ENCODE measurements around the gene PARG.

PARG gene

DNA sequence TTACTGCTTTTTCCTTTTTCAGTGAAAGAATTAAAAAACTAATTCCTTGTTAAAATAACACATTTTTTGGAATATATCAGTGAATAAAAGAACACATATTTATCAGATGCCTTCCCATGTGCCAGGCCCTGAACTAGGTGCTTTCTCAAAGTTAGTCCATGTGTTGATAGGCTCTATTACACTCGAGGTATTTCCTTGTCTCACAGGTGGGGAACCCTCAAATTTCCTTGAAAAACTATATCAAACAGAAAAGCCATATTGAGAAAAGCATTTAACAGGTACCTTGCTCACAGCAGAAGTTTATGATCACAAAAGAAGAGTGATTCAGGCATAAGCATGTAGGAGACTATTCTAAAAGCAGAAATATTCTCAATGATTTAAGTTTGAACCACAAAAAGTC is 104.1 kb downstream of the PARG start:
- TF ChIP-seq, protein P1, sequence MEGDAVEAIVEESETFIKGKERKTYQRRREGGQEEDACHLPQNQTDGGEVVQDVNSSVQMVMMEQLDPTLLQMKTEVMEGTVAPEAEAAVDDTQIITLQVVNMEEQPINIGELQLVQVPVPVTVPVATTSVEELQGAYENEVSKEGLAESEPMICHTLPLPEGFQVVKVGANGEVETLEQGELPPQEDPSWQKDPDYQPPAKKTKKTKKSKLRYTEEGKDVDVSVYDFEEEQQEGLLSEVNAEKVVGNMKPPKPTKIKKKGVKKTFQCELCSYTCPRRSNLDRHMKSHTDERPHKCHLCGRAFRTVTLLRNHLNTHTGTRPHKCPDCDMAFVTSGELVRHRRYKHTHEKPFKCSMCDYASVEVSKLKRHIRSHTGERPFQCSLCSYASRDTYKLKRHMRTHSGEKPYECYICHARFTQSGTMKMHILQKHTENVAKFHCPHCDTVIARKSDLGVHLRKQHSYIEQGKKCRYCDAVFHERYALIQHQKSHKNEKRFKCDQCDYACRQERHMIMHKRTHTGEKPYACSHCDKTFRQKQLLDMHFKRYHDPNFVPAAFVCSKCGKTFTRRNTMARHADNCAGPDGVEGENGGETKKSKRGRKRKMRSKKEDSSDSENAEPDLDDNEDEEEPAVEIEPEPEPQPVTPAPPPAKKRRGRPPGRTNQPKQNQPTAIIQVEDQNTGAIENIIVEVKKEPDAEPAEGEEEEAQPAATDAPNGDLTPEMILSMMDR (IDR thresholded peaks at IDR 0.05; ENCODE audit: insufficient read depth, low read length), result no peak
- TF ChIP-seq SPI1 (IDR thresholded peaks at IDR 0.05; ENCODE audit: borderline replicate concordance, low read depth) (no peak), POLR2AphosphoS5 (IDR thresholded peaks at IDR 0.05; ENCODE audit: low read depth) (no peak)
- no peak for DNase-seq (ENCODE audit: low read depth in 1 of 2, low spot score in 1 of 2)
- H3K27ac ChIP-seq (replicated peaks), result no peak overlapping the region

GRCh38 chr10:49837051-49837478 is 104.8 kb downstream of the PARG start:
- Histone ChIP-seq H3K27me3 (ENCODE audit: insufficient read depth, poor library complexity, severe bottlenecking) (no peaks in the 10 kb centered on the region), H3K27ac (replicated peaks) (no peak overlapping the region), H3K4me3 (replicated peaks; ENCODE audit: insufficient read depth, low read length) (no peak overlapping the region)
- no peak for DNase-seq (ENCODE audit: low read depth in 1 of 2, low spot score in 1 of 2)
- TF ChIP-seq SPI1 (IDR thresholded peaks at IDR 0.05; ENCODE audit: borderline replicate concordance, low read depth) (no peak), POLR2AphosphoS5 (IDR thresholded peaks at IDR 0.05; ENCODE audit: low read depth) (no peak), REST (IDR thresholded peaks at IDR 0.05; ENCODE audit: insufficient replicate concordance, low read depth) (no peak), GABPA (IDR thresholded peaks at IDR 0.05; ENCODE audit: low read depth) (no peak)
- TF ChIP-seq, protein P1 (IDR thresholded peaks at IDR 0.05; ENCODE audit: insufficient read depth, low read length), result no peak

More for the DNA sequence above, 104.1 kb downstream of the PARG start:
- no peak overlapping the region for H3K4me3 ChIP-seq (replicated peaks; ENCODE audit: insufficient read depth, low read length)
- H3K27me3 ChIP-seq (ENCODE audit: insufficient read depth, poor library complexity, severe bottlenecking), result no peaks in the 10 kb centered on the region

- Histone ChIP-seq H3K4me3 (replicated peaks; ENCODE audit: insufficient read depth, low read length) (no peak overlapping the region), H3K27ac (replicated peaks) (no peak overlapping the region), H3K27me3 (ENCODE audit: insufficient read depth, poor library complexity, severe bottlenecking) (no peaks in the 10 kb centered on the region)
- TF ChIP-seq REST (IDR thresholded peaks at IDR 0.05; ENCODE audit: insufficient replicate concordance, low read depth) (no peak), GABPA (IDR thresholded peaks at IDR 0.05; ENCODE audit: low read depth) (no peak), POLR2AphosphoS5 (IDR thresholded peaks at IDR 0.05; ENCODE audit: low read depth) (no peak), SPI1 (IDR thresholded peaks at IDR 0.05; ENCODE audit: borderline replicate concordance, low read depth) (no peak)
- TF ChIP-seq, protein P1 (IDR thresholded peaks at IDR 0.05; ENCODE audit: insufficient read depth, low read length), result no peak
- no peak for DNase-seq (ENCODE audit: low read depth in 1 of 2, low spot score in 1 of 2)
These were observed 106.9 kb downstream of the PARG start for GRCh38 chr10:49834976-49835375.

DNA sequence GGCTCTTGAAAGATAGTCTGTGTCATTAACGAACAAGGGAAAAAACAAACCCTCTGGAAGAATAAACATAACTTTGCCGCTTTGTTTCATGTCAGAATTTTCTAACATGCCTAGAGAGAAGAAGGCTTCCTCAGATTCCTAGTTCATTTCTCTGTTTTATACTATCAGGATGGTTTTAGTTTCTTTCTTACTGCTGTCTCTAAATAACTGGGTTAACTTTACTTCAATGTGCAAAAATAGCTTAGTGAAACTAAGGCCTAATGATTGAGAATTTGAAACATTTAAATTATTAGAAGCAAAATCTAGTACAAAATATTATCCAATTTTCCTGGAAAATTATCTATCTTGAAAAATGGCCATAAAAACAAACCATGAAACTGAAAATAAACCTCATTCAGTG is 107.6 kb downstream of the PARG start:
- H3K27ac ChIP-seq (replicated peaks), result no peak overlapping the region
- H3K27me3 ChIP-seq (ENCODE audit: insufficient read depth, poor library complexity, severe bottlenecking), result no peaks in the 10 kb centered on the region
- no peak for DNase-seq (ENCODE audit: low read depth in 1 of 2, low spot score in 1 of 2)
- no peak overlapping the region for H3K4me3 ChIP-seq (replicated peaks; ENCODE audit: insufficient read depth, low read length)
- TF ChIP-seq REST (IDR thresholded peaks at IDR 0.05; ENCODE audit: insufficient replicate concordance, low read depth) (no peak), SPI1 (IDR thresholded peaks at IDR 0.05; ENCODE audit: borderline replicate concordance, low read depth) (no peak), POLR2AphosphoS5 (IDR thresholded peaks at IDR 0.05; ENCODE audit: low read depth) (no peak)

Measured in HL-60 (cell line).